HEK293 (cell line): Measurements from ENCODE around the gene ARHGEF28.

Experiments used
- CTCF ChIA-PET: fragments of 350-600 bp; formaldehyde crosslinking; extraction: SDS; loops from one replicate; lab custom pipeline; 2021; ENCODE audit warnings: antibody characterized with exemption; lab: Yijun Ruan, JAX
- POLR2A ChIA-PET: fragments of 300-600 bp; formaldehyde crosslinking; extraction: SDS; loops from one replicate; lab custom pipeline; 2020; ENCODE audit warnings: antibody characterized with exemption, inconsistent platforms; lab: Yijun Ruan, JAX
- H3K27ac ChIP-seq: fragments of 200-500 bp; sonication (Bioruptor generic); 2 replicates; pipeline ENCODE4 v1.5.1; 2014; ENCODE audit warnings: low read depth, low read length, control low read depth, inconsistent platforms; ENCODE audit errors: extremely low read depth
- H3K36me3 ChIP-seq, 2 experiments: fragments of 200-500 bp in 1 of 2; sonication (Bioruptor generic) in 1 of 2; 1 replicate in 1 of 2; 2 replicates in 1 of 2; pipeline ENCODE4 v1.5.1; 2014 to 2017; ENCODE audit warnings: inconsistent platforms in 2 of 2, low read length in 2 of 2; ENCODE audit not compliant: control insufficient read depth in 2 of 2, insufficient read depth in 1 of 2
- H3K4me1 ChIP-seq: fragments of 200-500 bp; sonication (Bioruptor generic); 2 replicates; pipeline ENCODE4 v1.5.1; 2014; ENCODE audit warnings: mild to moderate bottlenecking, low read length, inconsistent platforms; ENCODE audit not compliant: control insufficient read depth, insufficient read depth
- H3K4me3 ChIP-seq: 2 replicates; pipeline ENCODE4 v1.5.1; 2011; ENCODE audit warnings: low read depth, mild to moderate bottlenecking, control low read depth, low read length, moderate library complexity
- H3K9me3 ChIP-seq: fragments of 200-500 bp; sonication (Bioruptor generic); 2 replicates; pipeline ENCODE4 v1.5.1; 2014; ENCODE audit warnings: low read depth, low read length, inconsistent platforms; ENCODE audit not compliant: control insufficient read depth, insufficient read depth
- SCRT2 ChIP-seq: fragments of 450-650 bp; formaldehyde crosslinking; IDR thresholded peaks from 2 replicates; pipeline ENCODE4 v1.5.1; 2016; ENCODE audit warnings: missing biosample characterization, missing genetic modification characterization
- TCF7L2 ChIP-seq: IDR thresholded peaks from 2 replicates; pipeline ENCODE4 v1.6.1; 2011; ENCODE audit warnings: low read depth, mild to moderate bottlenecking, inconsistent platforms, low read length, moderate library complexity, borderline replicate concordance
- ZFP37 ChIP-seq: fragments of 450-650 bp; formaldehyde crosslinking; IDR thresholded peaks from 2 replicates; pipeline ENCODE4 v1.5.1; 2016; ENCODE audit warnings: missing biosample characterization, missing genetic modification characterization
- ZNF121 ChIP-seq: fragments of 450-650 bp; formaldehyde crosslinking; IDR thresholded peaks from 2 replicates; pipeline ENCODE4 v1.5.1; 2016; ENCODE audit warnings: missing biosample characterization, missing genetic modification characterization
- ZNF138 ChIP-seq: fragments of 450-650 bp; formaldehyde crosslinking; IDR thresholded peaks from 2 replicates; pipeline ENCODE4 v1.5.1; 2016; ENCODE audit warnings: missing biosample characterization, missing genetic modification characterization, borderline replicate concordance
- ZNF24 ChIP-seq: fragments of 450-650 bp; formaldehyde crosslinking; IDR thresholded peaks from 2 replicates; pipeline ENCODE4 v1.5.1; 2016; ENCODE audit warnings: missing biosample characterization, missing genetic modification characterization
- ZNF274 ChIP-seq, 2 experiments: fragments of 200-500 bp in 1 of 2; fragments of 450-650 bp in 1 of 2; sonication (Bioruptor generic) in 1 of 2; formaldehyde crosslinking in 1 of 2; IDR thresholded peaks; 2 replicates each; pipeline versions ENCODE4 v1.5.1 to v1.6.1; 2014 to 2016; ENCODE audit warnings: borderline replicate concordance in 1 of 2, inconsistent platforms in 1 of 2, low read length in 1 of 2, missing biosample characterization in 1 of 2, missing genetic modification characterization in 1 of 2
- ZNF362 ChIP-seq: fragments of 450-650 bp; formaldehyde crosslinking; IDR thresholded peaks from 2 replicates; pipeline ENCODE4 v1.5.1; 2016; ENCODE audit warnings: missing biosample characterization, missing genetic modification characterization
- ZNF366 ChIP-seq: fragments of 450-650 bp; formaldehyde crosslinking; conservative IDR thresholded peaks from 2 replicates; pipeline ENCODE4 v1.5.1; 2016; ENCODE audit warnings: missing biosample characterization, missing genetic modification characterization
- ZNF600 ChIP-seq: fragments of 450-650 bp; formaldehyde crosslinking; IDR thresholded peaks from 2 replicates; pipeline ENCODE4 v1.5.1; 2016; ENCODE audit warnings: missing biosample characterization, missing genetic modification characterization
- ZNF624 ChIP-seq: fragments of 450-650 bp; formaldehyde crosslinking; IDR thresholded peaks from 2 replicates; pipeline ENCODE4 v1.5.1; 2017; ENCODE audit warnings: missing biosample characterization, missing genetic modification characterization
- ZNF658 ChIP-seq: fragments of 450-650 bp; formaldehyde crosslinking; IDR thresholded peaks from 2 replicates; pipeline ENCODE4; 2016; ENCODE audit warnings: missing biosample characterization, missing genetic modification characterization
- ZNF670 ChIP-seq: fragments of 450-650 bp; formaldehyde crosslinking; IDR thresholded peaks from 2 replicates; pipeline ENCODE4 v1.5.1; 2016; ENCODE audit warnings: missing biosample characterization, missing genetic modification characterization, low read depth
- ZNF707 ChIP-seq: fragments of 450-650 bp; formaldehyde crosslinking; IDR thresholded peaks from 2 replicates; pipeline ENCODE4 v1.5.1; 2016; ENCODE audit warnings: missing biosample characterization, missing genetic modification characterization
- ZNF785 ChIP-seq: fragments of 450-650 bp; formaldehyde crosslinking; IDR thresholded peaks from 2 replicates; pipeline ENCODE4 v1.5.1; 2016; ENCODE audit warnings: missing biosample characterization, missing genetic modification characterization
- ZSCAN16 ChIP-seq: fragments of 450-650 bp; formaldehyde crosslinking; IDR thresholded peaks from 2 replicates; pipeline ENCODE4 v1.5.1; 2016; ENCODE audit warnings: missing biosample characterization, missing genetic modification characterization
- TF ChIP-seq, protein P1 (sequence below): fragments of 450-650 bp; formaldehyde crosslinking; IDR thresholded peaks from 2 replicates; pipeline ENCODE4 v1.5.1; 2016; ENCODE audit warnings: missing biosample characterization, missing genetic modification characterization
- TF ChIP-seq, protein P2 (sequence below): fragments of 450-650 bp; formaldehyde crosslinking; IDR thresholded peaks from 2 replicates; pipeline ENCODE4 v1.5.1; 2016; ENCODE audit warnings: missing biosample characterization, missing genetic modification characterization
- TF ChIP-seq, protein P3 (sequence below): fragments of 450-650 bp; formaldehyde crosslinking; IDR thresholded peaks from 2 replicates; pipeline ENCODE4 v1.5.1; 2016; ENCODE audit warnings: missing biosample characterization, missing genetic modification characterization, borderline replicate concordance
- TF ChIP-seq, protein P4 (sequence below): fragments of 450-650 bp; formaldehyde crosslinking; IDR thresholded peaks from 2 replicates; pipeline ENCODE4 v1.5.1; 2017; ENCODE audit warnings: missing biosample characterization, missing genetic modification characterization
- TF ChIP-seq, protein P5 (sequence below): fragments of 450-650 bp; formaldehyde crosslinking; IDR thresholded peaks from 2 replicates; pipeline ENCODE4 v1.5.1; 2016; ENCODE audit warnings: missing biosample characterization, missing genetic modification characterization, borderline replicate concordance

Gene ARHGEF28

GRCh38 chr5:73950441-73950873, 324.5 kb downstream of the ARHGEF28 start:
- POLR2A ChIA-PET: interaction anchor here (0.5 kb wide), 1 partner anchor 46 kb away, joined by 4 read pairs; no protein-coding TSS in a partner anchor
- H3K9me3 ChIP-seq: no peaks in the 10 kb centered on the region
- no peak overlapping the region; the same call in 1 of the 2 replicates for H3K27ac ChIP-seq
- peaks cover 20% of the 10 kb centered on the region for H3K4me1 ChIP-seq
- H3K4me3 ChIP-seq: no peak overlapping the region
- no peaks in the 10 kb centered on the region for H3K36me3 ChIP-seq
- CTCF ChIA-PET: interaction anchor here (0.8 kb wide), 1 partner anchor 516 kb away, joined by 3 read pairs; no protein-coding TSS in a partner anchor
- TF ChIP-seq ZNF658 (no peak), ZNF24 (tag by site-specific recombination) (0 out of 2 replicates have a peak, but pooled peaks have one; percentile 42), ZNF121 (tag by site-specific recombination) (no peak), SCRT2 (peak; percentile 80), ZNF362 (no peak), ZNF785 (tag by site-specific recombination) (no peak), ZNF366 (peak; percentile 58; the same call in 1 of the 2 replicates), ZNF624 (tag by site-specific recombination) (no peak), TCF7L2 (no peak), ZNF600 (tag by site-specific recombination) (peak; percentile 53; the same call in 1 of the 2 replicates), ZNF707 (tag by site-specific recombination) (no peak), ZNF138 (tag by site-specific recombination) (no peak), ZSCAN16 (tag by site-specific recombination) (no peak), ZNF670 (no peak), ZNF274 (IDR thresholded peaks at IDR 0.05; ENCODE audit: low read length) (no peak), ZNF274 (tag by site-specific recombination; IDR thresholded peaks at IDR 0.05; ENCODE audit: borderline replicate concordance) (no peak), ZFP37 (tag by site-specific recombination) (no peak)
- TF ChIP-seq, protein P1, sequence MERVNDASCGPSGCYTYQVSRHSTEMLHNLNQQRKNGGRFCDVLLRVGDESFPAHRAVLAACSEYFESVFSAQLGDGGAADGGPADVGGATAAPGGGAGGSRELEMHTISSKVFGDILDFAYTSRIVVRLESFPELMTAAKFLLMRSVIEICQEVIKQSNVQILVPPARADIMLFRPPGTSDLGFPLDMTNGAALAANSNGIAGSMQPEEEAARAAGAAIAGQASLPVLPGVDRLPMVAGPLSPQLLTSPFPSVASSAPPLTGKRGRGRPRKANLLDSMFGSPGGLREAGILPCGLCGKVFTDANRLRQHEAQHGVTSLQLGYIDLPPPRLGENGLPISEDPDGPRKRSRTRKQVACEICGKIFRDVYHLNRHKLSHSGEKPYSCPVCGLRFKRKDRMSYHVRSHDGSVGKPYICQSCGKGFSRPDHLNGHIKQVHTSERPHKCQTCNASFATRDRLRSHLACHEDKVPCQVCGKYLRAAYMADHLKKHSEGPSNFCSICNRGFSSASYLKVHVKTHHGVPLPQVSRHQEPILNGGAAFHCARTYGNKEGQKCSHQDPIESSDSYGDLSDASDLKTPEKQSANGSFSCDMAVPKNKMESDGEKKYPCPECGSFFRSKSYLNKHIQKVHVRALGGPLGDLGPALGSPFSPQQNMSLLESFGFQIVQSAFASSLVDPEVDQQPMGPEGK (tag by site-specific recombination): 0 out of 2 replicates have a peak, but pooled peaks have one; percentile 34
- TF ChIP-seq, protein P2, sequence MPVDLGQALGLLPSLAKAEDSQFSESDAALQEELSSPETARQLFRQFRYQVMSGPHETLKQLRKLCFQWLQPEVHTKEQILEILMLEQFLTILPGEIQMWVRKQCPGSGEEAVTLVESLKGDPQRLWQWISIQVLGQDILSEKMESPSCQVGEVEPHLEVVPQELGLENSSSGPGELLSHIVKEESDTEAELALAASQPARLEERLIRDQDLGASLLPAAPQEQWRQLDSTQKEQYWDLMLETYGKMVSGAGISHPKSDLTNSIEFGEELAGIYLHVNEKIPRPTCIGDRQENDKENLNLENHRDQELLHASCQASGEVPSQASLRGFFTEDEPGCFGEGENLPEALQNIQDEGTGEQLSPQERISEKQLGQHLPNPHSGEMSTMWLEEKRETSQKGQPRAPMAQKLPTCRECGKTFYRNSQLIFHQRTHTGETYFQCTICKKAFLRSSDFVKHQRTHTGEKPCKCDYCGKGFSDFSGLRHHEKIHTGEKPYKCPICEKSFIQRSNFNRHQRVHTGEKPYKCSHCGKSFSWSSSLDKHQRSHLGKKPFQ (tag by site-specific recombination): 0 out of 2 replicates have a peak, but pooled peaks have one; percentile 25
- TF ChIP-seq, protein P3, sequence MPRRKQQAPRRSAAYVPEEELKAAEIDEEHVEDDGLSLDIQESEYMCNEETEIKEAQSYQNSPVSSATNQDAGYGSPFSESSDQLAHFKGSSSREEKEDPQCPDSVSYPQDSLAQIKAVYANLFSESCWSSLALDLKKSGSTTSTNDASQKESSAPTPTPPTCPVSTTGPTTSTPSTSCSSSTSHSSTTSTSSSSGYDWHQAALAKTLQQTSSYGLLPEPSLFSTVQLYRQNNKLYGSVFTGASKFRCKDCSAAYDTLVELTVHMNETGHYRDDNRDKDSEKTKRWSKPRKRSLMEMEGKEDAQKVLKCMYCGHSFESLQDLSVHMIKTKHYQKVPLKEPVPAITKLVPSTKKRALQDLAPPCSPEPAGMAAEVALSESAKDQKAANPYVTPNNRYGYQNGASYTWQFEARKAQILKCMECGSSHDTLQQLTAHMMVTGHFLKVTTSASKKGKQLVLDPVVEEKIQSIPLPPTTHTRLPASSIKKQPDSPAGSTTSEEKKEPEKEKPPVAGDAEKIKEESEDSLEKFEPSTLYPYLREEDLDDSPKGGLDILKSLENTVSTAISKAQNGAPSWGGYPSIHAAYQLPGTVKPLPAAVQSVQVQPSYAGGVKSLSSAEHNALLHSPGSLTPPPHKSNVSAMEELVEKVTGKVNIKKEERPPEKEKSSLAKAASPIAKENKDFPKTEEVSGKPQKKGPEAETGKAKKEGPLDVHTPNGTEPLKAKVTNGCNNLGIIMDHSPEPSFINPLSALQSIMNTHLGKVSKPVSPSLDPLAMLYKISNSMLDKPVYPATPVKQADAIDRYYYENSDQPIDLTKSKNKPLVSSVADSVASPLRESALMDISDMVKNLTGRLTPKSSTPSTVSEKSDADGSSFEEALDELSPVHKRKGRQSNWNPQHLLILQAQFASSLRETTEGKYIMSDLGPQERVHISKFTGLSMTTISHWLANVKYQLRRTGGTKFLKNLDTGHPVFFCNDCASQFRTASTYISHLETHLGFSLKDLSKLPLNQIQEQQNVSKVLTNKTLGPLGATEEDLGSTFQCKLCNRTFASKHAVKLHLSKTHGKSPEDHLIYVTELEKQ (tag by site-specific recombination): no peak
- TF ChIP-seq, protein P4, sequence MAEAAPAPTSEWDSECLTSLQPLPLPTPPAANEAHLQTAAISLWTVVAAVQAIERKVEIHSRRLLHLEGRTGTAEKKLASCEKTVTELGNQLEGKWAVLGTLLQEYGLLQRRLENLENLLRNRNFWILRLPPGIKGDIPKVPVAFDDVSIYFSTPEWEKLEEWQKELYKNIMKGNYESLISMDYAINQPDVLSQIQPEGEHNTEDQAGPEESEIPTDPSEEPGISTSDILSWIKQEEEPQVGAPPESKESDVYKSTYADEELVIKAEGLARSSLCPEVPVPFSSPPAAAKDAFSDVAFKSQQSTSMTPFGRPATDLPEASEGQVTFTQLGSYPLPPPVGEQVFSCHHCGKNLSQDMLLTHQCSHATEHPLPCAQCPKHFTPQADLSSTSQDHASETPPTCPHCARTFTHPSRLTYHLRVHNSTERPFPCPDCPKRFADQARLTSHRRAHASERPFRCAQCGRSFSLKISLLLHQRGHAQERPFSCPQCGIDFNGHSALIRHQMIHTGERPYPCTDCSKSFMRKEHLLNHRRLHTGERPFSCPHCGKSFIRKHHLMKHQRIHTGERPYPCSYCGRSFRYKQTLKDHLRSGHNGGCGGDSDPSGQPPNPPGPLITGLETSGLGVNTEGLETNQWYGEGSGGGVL (tag by site-specific recombination): peak; percentile 22; the same call in 1 of the 2 replicates
- TF ChIP-seq, protein P5, sequence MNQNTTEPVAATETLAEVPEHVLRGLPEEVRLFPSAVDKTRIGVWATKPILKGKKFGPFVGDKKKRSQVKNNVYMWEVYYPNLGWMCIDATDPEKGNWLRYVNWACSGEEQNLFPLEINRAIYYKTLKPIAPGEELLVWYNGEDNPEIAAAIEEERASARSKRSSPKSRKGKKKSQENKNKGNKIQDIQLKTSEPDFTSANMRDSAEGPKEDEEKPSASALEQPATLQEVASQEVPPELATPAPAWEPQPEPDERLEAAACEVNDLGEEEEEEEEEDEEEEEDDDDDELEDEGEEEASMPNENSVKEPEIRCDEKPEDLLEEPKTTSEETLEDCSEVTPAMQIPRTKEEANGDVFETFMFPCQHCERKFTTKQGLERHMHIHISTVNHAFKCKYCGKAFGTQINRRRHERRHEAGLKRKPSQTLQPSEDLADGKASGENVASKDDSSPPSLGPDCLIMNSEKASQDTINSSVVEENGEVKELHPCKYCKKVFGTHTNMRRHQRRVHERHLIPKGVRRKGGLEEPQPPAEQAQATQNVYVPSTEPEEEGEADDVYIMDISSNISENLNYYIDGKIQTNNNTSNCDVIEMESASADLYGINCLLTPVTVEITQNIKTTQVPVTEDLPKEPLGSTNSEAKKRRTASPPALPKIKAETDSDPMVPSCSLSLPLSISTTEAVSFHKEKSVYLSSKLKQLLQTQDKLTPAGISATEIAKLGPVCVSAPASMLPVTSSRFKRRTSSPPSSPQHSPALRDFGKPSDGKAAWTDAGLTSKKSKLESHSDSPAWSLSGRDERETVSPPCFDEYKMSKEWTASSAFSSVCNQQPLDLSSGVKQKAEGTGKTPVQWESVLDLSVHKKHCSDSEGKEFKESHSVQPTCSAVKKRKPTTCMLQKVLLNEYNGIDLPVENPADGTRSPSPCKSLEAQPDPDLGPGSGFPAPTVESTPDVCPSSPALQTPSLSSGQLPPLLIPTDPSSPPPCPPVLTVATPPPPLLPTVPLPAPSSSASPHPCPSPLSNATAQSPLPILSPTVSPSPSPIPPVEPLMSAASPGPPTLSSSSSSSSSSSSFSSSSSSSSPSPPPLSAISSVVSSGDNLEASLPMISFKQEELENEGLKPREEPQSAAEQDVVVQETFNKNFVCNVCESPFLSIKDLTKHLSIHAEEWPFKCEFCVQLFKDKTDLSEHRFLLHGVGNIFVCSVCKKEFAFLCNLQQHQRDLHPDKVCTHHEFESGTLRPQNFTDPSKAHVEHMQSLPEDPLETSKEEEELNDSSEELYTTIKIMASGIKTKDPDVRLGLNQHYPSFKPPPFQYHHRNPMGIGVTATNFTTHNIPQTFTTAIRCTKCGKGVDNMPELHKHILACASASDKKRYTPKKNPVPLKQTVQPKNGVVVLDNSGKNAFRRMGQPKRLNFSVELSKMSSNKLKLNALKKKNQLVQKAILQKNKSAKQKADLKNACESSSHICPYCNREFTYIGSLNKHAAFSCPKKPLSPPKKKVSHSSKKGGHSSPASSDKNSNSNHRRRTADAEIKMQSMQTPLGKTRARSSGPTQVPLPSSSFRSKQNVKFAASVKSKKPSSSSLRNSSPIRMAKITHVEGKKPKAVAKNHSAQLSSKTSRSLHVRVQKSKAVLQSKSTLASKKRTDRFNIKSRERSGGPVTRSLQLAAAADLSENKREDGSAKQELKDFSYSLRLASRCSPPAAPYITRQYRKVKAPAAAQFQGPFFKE (tag by site-specific recombination): no peak
